Thymus (tissue), 11 donors: ENCODE data around the gene LNPEP. TPM values are rescaled to one million over a fixed set of nuclear protein-coding genes. Genes with fewer than 3 reads are reported as not detected.

Source experiments
- DNase-seq, 9 donors: peaks; one replicate each; pipeline ENCODE4 v3.0.0-alpha.2; 2013; ENCODE audit warnings: low spot score in 9 of 9, low read depth in 6 of 9, missing footprints in 1 of 9
- H3K27ac ChIP-seq, 2 donors: one replicate each; pipeline ENCODE4 v1.5.1; 2013; ENCODE audit warnings: control low read depth in 1 of 2, low read depth in 1 of 2, low read length in 1 of 2, mild to moderate bottlenecking in 1 of 2, moderate library complexity in 1 of 2
- H3K27me3 ChIP-seq, 2 donors: one replicate each; pipeline ENCODE4 v1.5.1; 2013; ENCODE audit warnings: low read length in 1 of 2; ENCODE audit not compliant: control insufficient read depth in 2 of 2, insufficient read depth in 1 of 2
- H3K36me3 ChIP-seq, 2 donors: one replicate each; pipeline ENCODE4 v1.5.1; 2013; ENCODE audit warnings: low read length in 1 of 2, mild to moderate bottlenecking in 1 of 2, moderate library complexity in 1 of 2; ENCODE audit not compliant: control insufficient read depth in 2 of 2, insufficient read depth in 2 of 2
- H3K4me1 ChIP-seq, 2 donors: one replicate each; pipeline ENCODE4 v1.5.1; 2013; ENCODE audit warnings: low read length in 2 of 2; ENCODE audit not compliant: control insufficient read depth in 2 of 2, insufficient read depth in 2 of 2
- H3K4me3 ChIP-seq, 2 donors: one replicate each; pipeline ENCODE4 v1.5.1; 2013; ENCODE audit warnings: low read length in 2 of 2, control low read depth in 1 of 2, mild to moderate bottlenecking in 1 of 2
- H3K9me3 ChIP-seq, 2 donors: one replicate each; pipeline ENCODE4 v1.5.1; 2013; ENCODE audit warnings: low read length in 1 of 2, mild to moderate bottlenecking in 1 of 2; ENCODE audit not compliant: control insufficient read depth in 2 of 2, insufficient read depth in 1 of 2
- WGBS: extraction: QIAGEN DNeasy Blood & Tissue Kit; methylation state at CpG from one replicate; pipeline ENCODE4 v1.1.7; 2013; 5-methylcytosine and 5-hydroxymethylcytosine counted together
- polyA plus RNA-seq: library from polyadenylated mRNA; stranded (reverse); fragments of 200-250 nt; gene quantifications from one replicate; pipeline ENCODE4 v1.2.3, GENCODE V29; 2013
- total RNA-seq: library from RNA; stranded (reverse); fragments of 120-200 nt; gene quantifications from one replicate; pipeline ENCODE4 v1.2.4, GENCODE V29; 2013
- donor health status: healthy.

LNPEP gene
- total and polyA plus RNA-seq, 2 donors: 15.8 to 37.1 TPM

DNA sequence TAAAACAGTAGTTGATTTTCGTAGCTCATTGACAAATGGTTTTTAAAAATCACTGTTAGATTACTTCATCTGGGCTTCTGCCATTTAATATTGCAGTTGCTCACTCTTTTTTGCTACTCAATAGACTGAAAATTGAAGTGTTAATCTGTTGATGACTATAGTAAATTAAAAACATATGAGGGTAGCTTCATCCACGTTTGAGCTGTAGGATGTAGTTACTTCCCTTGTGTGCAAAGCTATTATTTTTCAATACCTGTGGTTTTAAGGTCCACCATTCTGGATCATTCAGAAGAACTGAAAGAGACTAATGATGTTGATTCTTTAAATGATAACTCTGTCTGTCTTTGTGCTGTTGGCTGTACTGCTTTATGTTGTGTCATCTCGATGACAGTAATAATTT is 74.7 kb downstream of the LNPEP start:
- WGBS: 93% methylated on average over 3 of the region's 3 CpGs
- peaks cover 9 to 48% of the 10 kb centered on the region in 2 donors for H3K36me3 ChIP-seq

GRCh38 chr5:97011567-97011966 is 75.7 kb downstream of the LNPEP start:
- 98% methylated on average over 2 of the region's 2 CpGs for WGBS
- peaks cover 15 to 54% of the 10 kb centered on the region in 2 donors for H3K36me3 ChIP-seq
- H3K27ac ChIP-seq: no peak overlapping the region
- H3K4me1 ChIP-seq: no peaks in the 10 kb centered on the region
- H3K4me3 ChIP-seq: no peak overlapping the region
- H3K27me3 ChIP-seq: no peaks in the 10 kb centered on the region
- H3K9me3 ChIP-seq: no peaks in the 10 kb centered on the region
- DNase-seq: no peak

More for the DNA sequence above, 74.7 kb downstream of the LNPEP start:
- Histone ChIP-seq H3K9me3 (no peaks in the 10 kb centered on the region), H3K4me3 (no peak overlapping the region), H3K27me3 (no peaks in the 10 kb centered on the region), H3K4me1 (no peaks in the 10 kb centered on the region), H3K27ac (no peak overlapping the region)
- no peak for DNase-seq

GRCh38 chr5:97019435-97020117 is 83.7 kb downstream of the LNPEP start:
- peaks cover 26 to 73% of the 10 kb centered on the region in 2 donors for H3K36me3 ChIP-seq
- no peak overlapping the region for H3K27ac ChIP-seq
- no peaks in the 10 kb centered on the region for H3K9me3 ChIP-seq
- no peaks in the 10 kb centered on the region for H3K27me3 ChIP-seq
- H3K4me3 ChIP-seq: no peak overlapping the region
- WGBS: 98% methylated on average over 5 of the region's 5 CpGs
- no peaks in the 10 kb centered on the region for H3K4me1 ChIP-seq
- DNase-seq: no peak

DNA sequence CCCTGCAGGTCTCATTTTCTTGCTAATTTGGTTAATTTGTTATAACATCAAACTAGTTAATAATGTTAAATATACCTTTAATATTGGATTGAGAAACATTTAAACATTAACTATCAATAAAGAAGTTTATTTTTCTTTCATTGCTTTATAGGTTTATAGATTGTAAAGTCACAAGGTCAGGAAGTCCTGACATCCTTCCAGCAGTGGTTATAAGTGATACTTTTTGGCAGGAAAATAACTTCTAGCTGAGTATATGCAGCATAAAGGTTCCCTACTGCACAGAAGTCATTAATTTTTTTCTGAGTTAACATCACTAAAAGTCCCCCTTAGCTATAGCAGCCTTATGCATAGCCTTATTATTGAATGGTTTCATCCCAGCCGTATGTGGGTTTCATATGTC is 85.5 kb downstream of the LNPEP start:
- 98% methylated on average over 1 of the region's 1 CpG for WGBS
- no peak overlapping the region for H3K27ac ChIP-seq
- no peaks in the 10 kb centered on the region for H3K9me3 ChIP-seq
- H3K4me3 ChIP-seq: no peak overlapping the region
- H3K4me1 ChIP-seq: no peaks in the 10 kb centered on the region
- no peaks in the 10 kb centered on the region for H3K27me3 ChIP-seq
- DNase-seq: no peak
- peaks cover 22 to 69% of the 10 kb centered on the region in 2 donors for H3K36me3 ChIP-seq

- Histone ChIP-seq H3K27me3 (no peaks in the 10 kb centered on the region), H3K9me3 (no peaks in the 10 kb centered on the region), H3K36me3 (peaks cover 32 to 75% of the 10 kb centered on the region in 2 donors), H3K4me3 (no peak overlapping the region), H3K27ac (no peak overlapping the region), H3K4me1 (no peaks in the 10 kb centered on the region)
- peak in 1 of 9 donors; percentile 16 for DNase-seq
- WGBS: 83% methylated on average over 1 of the region's 1 CpG
Measured at GRCh38 chr5:97022898-97023297, 87.0 kb downstream of the LNPEP start.

DNA sequence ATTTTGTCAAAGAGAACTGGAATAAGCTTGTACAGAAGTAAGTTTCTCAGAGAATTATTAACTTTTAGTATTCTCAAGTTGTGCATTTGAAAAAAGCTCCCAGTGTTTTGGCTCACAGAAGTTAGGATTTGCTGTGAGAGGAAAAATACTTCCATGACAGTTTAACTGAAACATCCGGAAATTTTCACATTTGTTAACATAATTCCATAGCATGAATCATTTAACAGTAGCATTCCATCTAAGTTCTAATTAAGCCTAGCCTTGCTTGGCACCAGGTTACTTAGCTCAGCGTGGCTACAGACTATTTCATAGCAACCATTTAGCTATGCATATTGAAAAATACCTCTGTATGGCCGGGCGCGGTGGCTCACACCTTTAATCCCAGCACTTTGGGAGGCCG is 90.8 kb downstream of the LNPEP start:
- Histone ChIP-seq H3K36me3 (peaks cover 39 to 77% of the 10 kb centered on the region in 2 donors), H3K27me3 (no peaks in the 10 kb centered on the region), H3K9me3 (no peaks in the 10 kb centered on the region), H3K4me1 (no peaks in the 10 kb centered on the region), H3K4me3 (no peak overlapping the region), H3K27ac (no peak overlapping the region)
- DNase-seq: no peak
- whole genome bisulfite sequencing: 97% methylated on average over 6 of the region's 6 CpGs

DNA sequence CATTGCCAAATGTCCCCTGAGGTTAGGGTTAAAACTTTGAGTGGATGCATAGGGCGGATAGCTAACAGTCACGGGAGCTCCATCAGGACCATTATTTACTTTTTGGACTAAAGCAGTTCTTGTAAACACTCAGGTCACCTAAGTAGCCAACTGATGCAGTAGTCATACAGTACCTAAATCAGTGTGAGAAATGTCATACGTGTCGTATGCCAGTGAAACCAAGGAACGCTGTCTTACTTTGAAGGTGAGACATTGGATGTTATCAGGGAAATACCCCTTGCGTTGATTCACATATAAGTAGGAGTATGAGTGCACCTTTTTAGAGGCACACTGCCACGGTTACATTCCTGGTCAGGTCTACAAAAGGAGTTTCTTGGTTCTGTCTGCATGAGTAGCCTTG is 101.9 kb downstream of the LNPEP start:
- WGBS: 98% methylated on average over 7 of the region's 7 CpGs
- no peak overlapping the region for H3K27ac ChIP-seq
- H3K27me3 ChIP-seq: no peaks in the 10 kb centered on the region
- H3K4me1 ChIP-seq: no peaks in the 10 kb centered on the region
- peaks cover 3 to 15% of the 10 kb centered on the region in 2 donors for H3K36me3 ChIP-seq
- H3K9me3 ChIP-seq: no peaks in the 10 kb centered on the region
- no peak overlapping the region for H3K4me3 ChIP-seq
- no peak for DNase-seq

- Histone ChIP-seq H3K4me3 (no peak overlapping the region), H3K27me3 (no peaks in the 10 kb centered on the region), H3K36me3 (no peaks in the 10 kb centered on the region), H3K4me1 (no peaks in the 10 kb centered on the region), H3K9me3 (no peaks in the 10 kb centered on the region), H3K27ac (no peak overlapping the region)
- DNase-seq: no peak
- 98% methylated on average over 4 of the region's 4 CpGs for WGBS
Measured at GRCh38 chr5:97041239-97041638, 105.4 kb downstream of the LNPEP start.

GRCh38 chr5:97042996-97043395 is 107.1 kb downstream of the LNPEP start:
- no peak for DNase-seq
- Histone ChIP-seq H3K27ac (no peak overlapping the region), H3K36me3 (no peaks in the 10 kb centered on the region), H3K9me3 (no peaks in the 10 kb centered on the region), H3K4me3 (no peak overlapping the region), H3K27me3 (no peaks in the 10 kb centered on the region), H3K4me1 (no peaks in the 10 kb centered on the region)
- 91% methylated on average over 7 of the region's 7 CpGs for WGBS
